ENCODE measurements around the gene SLK.

SLK gene

GRCh38 chr10:103991393-103992128, 24.6 kb downstream of the SLK start:
- no peak for DNase-seq

GRCh38 chr10:103995134-103995533, 28.2 kb downstream of the SLK start:
- no peak for DNase-seq

GRCh38 chr10:103998805-103999204, 31.9 kb downstream of the SLK start:
- no peak for DNase-seq

- DNase-seq: no peak
These were observed 36.0 kb downstream of the SLK start for GRCh38 chr10:104002911-104003310.

GRCh38 chr10:104005172-104005863, 38.4 kb downstream of the SLK start:
- no peak for DNase-seq

GRCh38 chr10:104011904-104012303, 45.0 kb downstream of the SLK start:
- no peak for DNase-seq

- DNase-seq: no peak
These were observed 46.5 kb downstream of the SLK start for GRCh38 chr10:104013489-104013888.

- no peak for DNase-seq
These were observed 47.2 kb downstream of the SLK start for GRCh38 chr10:104014176-104014575.

GRCh38 chr10:104016661-104017060, 49.7 kb downstream of the SLK start:
- DNase-seq: no peak

GRCh38 chr10:104018471-104018870, 51.5 kb downstream of the SLK start:
- DNase-seq: no peak

- no peak for DNase-seq
These were observed 53.1 kb downstream of the SLK start for GRCh38 chr10:104020020-104020419.

GRCh38 chr10:104021246-104021645, 54.3 kb downstream of the SLK start:
- DNase-seq: no peak

- no peak for DNase-seq
These were observed 55.1 kb downstream of the SLK start for GRCh38 chr10:104022026-104022425.

GRCh38 chr10:104025524-104025923, 58.6 kb downstream of the SLK start:
- DNase-seq: no peak

GRCh38 chr10:104026762-104027161, 59.8 kb downstream of the SLK start:
- DNase-seq: no peak

GRCh38 chr10:104028146-104028545, 61.2 kb downstream of the SLK start:
- peak; percentile 21 for DNase-seq

- no peak for DNase-seq
These were observed 62.0 kb downstream of the SLK start for GRCh38 chr10:104028823-104029520.

GRCh38 chr10:104029521-104029860, 62.6 kb downstream of the SLK start:
- no peak for DNase-seq

- DNase-seq: no peak
These were observed 64.7 kb downstream of the SLK start for GRCh38 chr10:104031631-104032030.

- DNase-seq: no peak
These were observed 65.3 kb downstream of the SLK start for GRCh38 chr10:104032144-104032775.

GRCh38 chr10:104033401-104033930, 66.5 kb downstream of the SLK start:
- DNase-seq: no peak

- DNase-seq: no peak
These were observed 67.0 kb downstream of the SLK start for GRCh38 chr10:104033966-104034365.

All from CD4-positive, alpha-beta T cell treated with Interleukin-21 for 1 hour (primary cell).